Left ventricle myocardium superior (tissue), 1 donor: Measurements from ENCODE around the gene NHEJ1. TPM values are rescaled to one million over a fixed set of nuclear protein-coding genes. Genes with fewer than 3 reads are reported as not detected.

Source experiments
- ATAC-seq: fragments of 200-7000 bp; cut with Tn5 transposase; one replicate; pipeline ENCODE4 v1.9.1; 2020; ENCODE audit warnings: mild to moderate bottlenecking, moderate library complexity
- DNase-seq: peaks from one replicate; pipeline ENCODE4 v3.0.0-alpha.2; 2020
- intact Hi-C: fragments of 100-400 bp; cut with micrococcal nuclease; formaldehyde crosslinking; loops from one replicate; pipeline ENCODE4 v1.11.0; 2022
- total RNA-seq: library from RNA; stranded (reverse); fragmentation: NEBNext Ultra II Directional; extraction: Animal tissue kit (Norgen Biotek cat#: 25700); gene quantifications from one replicate; pipeline ENCODE4 v1.2.1, GENCODE V29; 2021
- donor health status: DM: no; HTN: yes; CAD: no; lungs with severe emphysema.

The NHEJ1 gene
- total RNA-seq, 1 donor from 2014 or later: 7.0 TPM

GRCh38 chr2:219129589-219129988 lies 31.0 kb downstream of the NHEJ1 start:
- intact Hi-C loops: no loop called here
- DNase-seq (no peak), ATAC-seq (no peak)

GRCh38 chr2:219128396-219128795 lies 32.2 kb downstream of the NHEJ1 start:
- intact Hi-C loops: no loop called here
- no peak for ATAC-seq
- no peak for DNase-seq

GRCh38 chr2:219127037-219127635 lies 33.5 kb downstream of the NHEJ1 start:
- intact Hi-C loops: no loop called here
- DNase-seq (no peak), ATAC-seq (peak; percentile 37)

GRCh38 chr2:219126555-219126954 lies 34.1 kb downstream of the NHEJ1 start:
- no peak for ATAC-seq
- intact Hi-C loops: no loop called here
- DNase-seq: no peak

GRCh38 chr2:219125886-219126270 lies 34.7 kb downstream of the NHEJ1 start:
- DNase-seq (no peak), ATAC-seq (no peak)
- intact Hi-C loops: no loop called here

GRCh38 chr2:219125225-219125885 lies 35.3 kb downstream of the NHEJ1 start:
- peak; percentile 60 for ATAC-seq

GRCh38 chr2:219124381-219125110 lies 36.1 kb downstream of the NHEJ1 start:
- intact Hi-C loops: no loop called here
- no peak for DNase-seq
- ATAC-seq: no peak

More at GRCh38 chr2:219125225-219125885, 35.3 kb downstream of the NHEJ1 start:
- intact Hi-C loops: no loop called here
- no peak for DNase-seq

GRCh38 chr2:219123356-219124135 lies 37.1 kb downstream of the NHEJ1 start:
- intact Hi-C loops: no loop called here
- DNase-seq: no peak
- no peak for ATAC-seq

- DNase-seq (no peak), ATAC-seq (no peak)
- intact Hi-C loops: no loop called here
Observed at GRCh38 chr2:219122202-219122980, 38.2 kb downstream of the NHEJ1 start.

- DNase-seq: no peak
- no peak for ATAC-seq
- intact Hi-C loops: no loop called here
Observed at GRCh38 chr2:219120082-219120481, 40.5 kb downstream of the NHEJ1 start.

- ATAC-seq (peak; percentile 79), DNase-seq (peak; percentile 67)
- intact Hi-C loops: loop anchor here (5.0 kb wide), 1 partner anchor 62 kb away; no protein-coding TSS in a partner anchor
Observed at GRCh38 chr2:219119422-219120043, 41.1 kb downstream of the NHEJ1 start.

- DNase-seq: peak; percentile 46
- intact Hi-C loops: loop anchor here (5.0 kb wide), 1 partner anchor 61 kb away; no protein-coding TSS in a partner anchor
- peak; percentile 78 for ATAC-seq
Observed at GRCh38 chr2:219118504-219118903, 42.1 kb downstream of the NHEJ1 start.

GRCh38 chr2:219116776-219117646 lies 43.6 kb downstream of the NHEJ1 start:
- ATAC-seq: no peak
- intact Hi-C loops: loop anchor here (5.0 kb wide), 1 partner anchor 60 kb away; no protein-coding TSS in a partner anchor
- no peak for DNase-seq

GRCh38 chr2:219112651-219113338 lies 47.8 kb downstream of the NHEJ1 start:
- DNase-seq: no peak
- ATAC-seq: no peak
- intact Hi-C loops: no loop called here

- no peak for ATAC-seq
- DNase-seq: no peak
- intact Hi-C loops: no loop called here
Observed at GRCh38 chr2:219112062-219112406, 48.6 kb downstream of the NHEJ1 start.

GRCh38 chr2:219111375-219112061 lies 49.1 kb downstream of the NHEJ1 start:
- DNase-seq (no peak), ATAC-seq (no peak)
- intact Hi-C loops: no loop called here
